Measurements from ENCODE around the gene RBM26. TPM values are rescaled to one million over a fixed set of nuclear protein-coding genes. Genes with fewer than 3 reads are reported as not detected.

RBM26 gene
- total and polyA plus RNA-seq, 4 donors, result 6.4 to 18.4 (median 12.3) TPM

GRCh38 chr13:79359064-79359463 is 47.0 kb downstream of the RBM26 start:
- Histone ChIP-seq H3K36me3 (ENCODE audit: control insufficient read depth in 4 of 4, insufficient read depth in 3 of 4, low read depth in 1 of 4, low read length in 3 of 4) (peaks cover 3 to 47% (median 36%) of the 10 kb centered on the region in 4 donors), H3K27ac (ENCODE audit: low read depth in 1 of 2, low read length in 2 of 2) (no peak overlapping the region), H3K4me1 (ENCODE audit: control insufficient read depth in 4 of 4, insufficient read depth in 4 of 4, low read length in 3 of 4) (no peaks in the 10 kb centered on the region), H3K4me3 (ENCODE audit: low read depth in 1 of 3, low read length in 3 of 3) (no peak overlapping the region), H3K27me3 (ENCODE audit: control insufficient read depth in 4 of 4, insufficient read depth in 4 of 4, low read length in 3 of 4) (no peaks in the 10 kb centered on the region), H3K9ac (ENCODE audit: low read depth in 1 of 2, low read length in 2 of 2) (no peak overlapping the region), H3K9me3 (ENCODE audit: control insufficient read depth in 4 of 4, low read length in 3 of 4) (no peaks in the 10 kb centered on the region)
- no peak for TF ChIP-seq FOXA1 (IDR thresholded peaks at IDR 0.05)
- TF ChIP-seq RXRA (IDR thresholded peaks at IDR 0.05), result no peak
- TF ChIP-seq YY1 (IDR thresholded peaks at IDR 0.05), result no peak
- TF ChIP-seq GABPA (IDR thresholded peaks at IDR 0.05 in 1 of 2, conservative IDR thresholded peaks at IDR 0.05 in 1 of 2), result no peak
- TF ChIP-seq ATF3 (IDR thresholded peaks at IDR 0.05), result no peak
- TF ChIP-seq SP1 (IDR thresholded peaks at IDR 0.05), result no peak
- no peak for TF ChIP-seq HNF4G (IDR thresholded peaks at IDR 0.05)
- TF ChIP-seq TAF1 (conservative IDR thresholded peaks at IDR 0.05), result no peak
- TF ChIP-seq, protein P1, sequence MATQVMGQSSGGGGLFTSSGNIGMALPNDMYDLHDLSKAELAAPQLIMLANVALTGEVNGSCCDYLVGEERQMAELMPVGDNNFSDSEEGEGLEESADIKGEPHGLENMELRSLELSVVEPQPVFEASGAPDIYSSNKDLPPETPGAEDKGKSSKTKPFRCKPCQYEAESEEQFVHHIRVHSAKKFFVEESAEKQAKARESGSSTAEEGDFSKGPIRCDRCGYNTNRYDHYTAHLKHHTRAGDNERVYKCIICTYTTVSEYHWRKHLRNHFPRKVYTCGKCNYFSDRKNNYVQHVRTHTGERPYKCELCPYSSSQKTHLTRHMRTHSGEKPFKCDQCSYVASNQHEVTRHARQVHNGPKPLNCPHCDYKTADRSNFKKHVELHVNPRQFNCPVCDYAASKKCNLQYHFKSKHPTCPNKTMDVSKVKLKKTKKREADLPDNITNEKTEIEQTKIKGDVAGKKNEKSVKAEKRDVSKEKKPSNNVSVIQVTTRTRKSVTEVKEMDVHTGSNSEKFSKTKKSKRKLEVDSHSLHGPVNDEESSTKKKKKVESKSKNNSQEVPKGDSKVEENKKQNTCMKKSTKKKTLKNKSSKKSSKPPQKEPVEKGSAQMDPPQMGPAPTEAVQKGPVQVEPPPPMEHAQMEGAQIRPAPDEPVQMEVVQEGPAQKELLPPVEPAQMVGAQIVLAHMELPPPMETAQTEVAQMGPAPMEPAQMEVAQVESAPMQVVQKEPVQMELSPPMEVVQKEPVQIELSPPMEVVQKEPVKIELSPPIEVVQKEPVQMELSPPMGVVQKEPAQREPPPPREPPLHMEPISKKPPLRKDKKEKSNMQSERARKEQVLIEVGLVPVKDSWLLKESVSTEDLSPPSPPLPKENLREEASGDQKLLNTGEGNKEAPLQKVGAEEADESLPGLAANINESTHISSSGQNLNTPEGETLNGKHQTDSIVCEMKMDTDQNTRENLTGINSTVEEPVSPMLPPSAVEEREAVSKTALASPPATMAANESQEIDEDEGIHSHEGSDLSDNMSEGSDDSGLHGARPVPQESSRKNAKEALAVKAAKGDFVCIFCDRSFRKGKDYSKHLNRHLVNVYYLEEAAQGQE (IDR thresholded peaks at IDR 0.05), result no peak
- TF ChIP-seq EGR1 (IDR thresholded peaks at IDR 0.05; ENCODE audit: low read depth in 2 of 2), result no peak
- no peak for TF ChIP-seq FOXA2 (IDR thresholded peaks at IDR 0.05)
- TF ChIP-seq, protein P2, sequence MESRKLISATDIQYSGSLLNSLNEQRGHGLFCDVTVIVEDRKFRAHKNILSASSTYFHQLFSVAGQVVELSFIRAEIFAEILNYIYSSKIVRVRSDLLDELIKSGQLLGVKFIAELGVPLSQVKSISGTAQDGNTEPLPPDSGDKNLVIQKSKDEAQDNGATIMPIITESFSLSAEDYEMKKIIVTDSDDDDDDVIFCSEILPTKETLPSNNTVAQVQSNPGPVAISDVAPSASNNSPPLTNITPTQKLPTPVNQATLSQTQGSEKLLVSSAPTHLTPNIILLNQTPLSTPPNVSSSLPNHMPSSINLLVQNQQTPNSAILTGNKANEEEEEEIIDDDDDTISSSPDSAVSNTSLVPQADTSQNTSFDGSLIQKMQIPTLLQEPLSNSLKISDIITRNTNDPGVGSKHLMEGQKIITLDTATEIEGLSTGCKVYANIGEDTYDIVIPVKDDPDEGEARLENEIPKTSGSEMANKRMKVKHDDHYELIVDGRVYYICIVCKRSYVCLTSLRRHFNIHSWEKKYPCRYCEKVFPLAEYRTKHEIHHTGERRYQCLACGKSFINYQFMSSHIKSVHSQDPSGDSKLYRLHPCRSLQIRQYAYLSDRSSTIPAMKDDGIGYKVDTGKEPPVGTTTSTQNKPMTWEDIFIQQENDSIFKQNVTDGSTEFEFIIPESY (IDR thresholded peaks at IDR 0.05), result no peak
- TF ChIP-seq CTCF (IDR thresholded peaks at IDR 0.05; ENCODE audit: low read depth, low read length, missing input control), result no peak
- TF ChIP-seq JUND (IDR thresholded peaks at IDR 0.05), result no peak
- TF ChIP-seq HNF4A (conservative IDR thresholded peaks at IDR 0.05), result no peak
- TF ChIP-seq MAX (IDR thresholded peaks at IDR 0.05), result no peak
- TF ChIP-seq RAD21 (IDR thresholded peaks at IDR 0.05), result no peak
- no peak for TF ChIP-seq NR2F2 (IDR thresholded peaks at IDR 0.05)
- DNase-seq (ENCODE audit: low spot score), result no peak
